LoVo (cell line): ENCODE results near the gene MEGF11.
"Not testable (repeated sequence)": the region's sequence is repeated elsewhere in the genome, so short reads cannot be mapped to it uniquely, and the experiment has no call there.

ENCODE experiments used
- DNase-seq: peaks from one replicate; pipeline ENCODE4 v3.0.0-alpha.2; 2016; ENCODE audit warnings: low spot score

Gene MEGF11

GRCh38 chr15:66029650-66030049 lies 223.9 kb downstream of the MEGF11 start:
- no peak for DNase-seq

GRCh38 chr15:66027268-66027805 lies 226.2 kb downstream of the MEGF11 start:
- DNase-seq: peak; percentile 91

- DNase-seq: no peak
Measured at GRCh38 chr15:66025972-66026371, 227.6 kb downstream of the MEGF11 start.

GRCh38 chr15:66025015-66025452 lies 228.5 kb downstream of the MEGF11 start:
- peak; percentile 46 for DNase-seq

- no peak for DNase-seq
Measured at GRCh38 chr15:66024116-66024515, 229.4 kb downstream of the MEGF11 start.

GRCh38 chr15:66023311-66023972 lies 230.1 kb downstream of the MEGF11 start:
- DNase-seq: no peak

- no peak for DNase-seq
Measured at GRCh38 chr15:66022163-66022525, 231.4 kb downstream of the MEGF11 start.

GRCh38 chr15:66021496-66022162 lies 231.9 kb downstream of the MEGF11 start:
- DNase-seq: no peak

GRCh38 chr15:66019826-66020398 lies 233.6 kb downstream of the MEGF11 start:
- DNase-seq: no peak

GRCh38 chr15:66019368-66019767 lies 234.2 kb downstream of the MEGF11 start:
- no peak for DNase-seq

- no peak for DNase-seq
Measured at GRCh38 chr15:66018488-66018797, 235.1 kb downstream of the MEGF11 start.

GRCh38 chr15:66017792-66018487 lies 235.6 kb downstream of the MEGF11 start:
- DNase-seq: no peak

GRCh38 chr15:66017000-66017399 lies 236.6 kb downstream of the MEGF11 start:
- no peak for DNase-seq

GRCh38 chr15:66016199-66016598 lies 237.4 kb downstream of the MEGF11 start:
- no peak for DNase-seq

- no peak for DNase-seq
Measured at GRCh38 chr15:66014635-66015182, 238.8 kb downstream of the MEGF11 start.

GRCh38 chr15:66014022-66014421 lies 239.5 kb downstream of the MEGF11 start:
- no peak for DNase-seq

- peak; percentile 88 for DNase-seq
Measured at GRCh38 chr15:66008940-66009562, 244.5 kb downstream of the MEGF11 start.

GRCh38 chr15:66007663-66008262 lies 245.8 kb downstream of the MEGF11 start:
- DNase-seq: no peak

GRCh38 chr15:66006986-66007385 lies 246.6 kb downstream of the MEGF11 start:
- peak; percentile 44 for DNase-seq

GRCh38 chr15:66004618-66005262 lies 248.8 kb downstream of the MEGF11 start:
- DNase-seq: peak; percentile 57

GRCh38 chr15:66003129-66003528 lies 250.4 kb downstream of the MEGF11 start:
- DNase-seq: not testable (repeated sequence)
